ENCODE data around the gene APP.

The APP gene

DNA sequence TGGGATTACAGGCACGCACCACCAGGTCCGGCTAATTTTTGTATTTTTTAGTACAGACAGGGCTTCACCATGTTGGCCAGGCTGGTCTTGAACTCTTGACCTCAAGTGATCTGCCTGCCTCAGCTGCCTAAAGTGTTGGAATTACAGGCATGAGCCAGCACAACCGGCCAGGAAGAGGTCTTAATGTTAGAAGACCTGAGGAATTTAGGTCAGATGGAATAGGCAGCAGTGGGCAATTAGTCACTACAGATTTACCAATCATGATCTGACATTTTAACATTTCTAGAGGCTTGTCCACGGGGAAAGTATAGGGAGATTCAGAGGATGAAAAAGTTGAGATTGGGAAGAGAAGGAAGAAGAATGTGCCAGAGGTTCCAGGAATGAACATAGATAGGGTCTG is 8.9 kb upstream of the APP start:
- H3K9me3 ChIP-seq (ENCODE audit: insufficient read depth, low read length): no peaks in the 10 kb centered on the region
- no peak overlapping the region for H2AFZ ChIP-seq (ENCODE audit: low read depth, low read length, severe bottlenecking)
- no peaks in the 10 kb centered on the region for H3K27me3 ChIP-seq (ENCODE audit: low read length)
- H3F3A ChIP-seq (ENCODE audit: insufficient read depth): no peaks in the 10 kb centered on the region
- H4K20me1 ChIP-seq (ENCODE audit: low read depth, low read length): no peaks in the 10 kb centered on the region
- no peak overlapping the region for H3K27ac ChIP-seq (ENCODE audit: low read depth, low read length)
- H3K36me3 ChIP-seq (ENCODE audit: low read length): no peaks in the 10 kb centered on the region
- no peaks in the 10 kb centered on the region for H3K79me2 ChIP-seq (ENCODE audit: insufficient read depth, low read length)
- H3K4me3 ChIP-seq (ENCODE audit: insufficient read depth, low read length, poor library complexity, severe bottlenecking): no peak overlapping the region
- TF ChIP-seq, protein P1, sequence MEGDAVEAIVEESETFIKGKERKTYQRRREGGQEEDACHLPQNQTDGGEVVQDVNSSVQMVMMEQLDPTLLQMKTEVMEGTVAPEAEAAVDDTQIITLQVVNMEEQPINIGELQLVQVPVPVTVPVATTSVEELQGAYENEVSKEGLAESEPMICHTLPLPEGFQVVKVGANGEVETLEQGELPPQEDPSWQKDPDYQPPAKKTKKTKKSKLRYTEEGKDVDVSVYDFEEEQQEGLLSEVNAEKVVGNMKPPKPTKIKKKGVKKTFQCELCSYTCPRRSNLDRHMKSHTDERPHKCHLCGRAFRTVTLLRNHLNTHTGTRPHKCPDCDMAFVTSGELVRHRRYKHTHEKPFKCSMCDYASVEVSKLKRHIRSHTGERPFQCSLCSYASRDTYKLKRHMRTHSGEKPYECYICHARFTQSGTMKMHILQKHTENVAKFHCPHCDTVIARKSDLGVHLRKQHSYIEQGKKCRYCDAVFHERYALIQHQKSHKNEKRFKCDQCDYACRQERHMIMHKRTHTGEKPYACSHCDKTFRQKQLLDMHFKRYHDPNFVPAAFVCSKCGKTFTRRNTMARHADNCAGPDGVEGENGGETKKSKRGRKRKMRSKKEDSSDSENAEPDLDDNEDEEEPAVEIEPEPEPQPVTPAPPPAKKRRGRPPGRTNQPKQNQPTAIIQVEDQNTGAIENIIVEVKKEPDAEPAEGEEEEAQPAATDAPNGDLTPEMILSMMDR (IDR thresholded peaks at IDR 0.05; ENCODE audit: insufficient read depth, low read length, poor library complexity, severe bottlenecking): no peak
- TF ChIP-seq EZH2phosphoT487 (conservative IDR thresholded peaks at IDR 0.05; ENCODE audit: low read length): no peak
- no peak overlapping the region for H3K4me2 ChIP-seq (ENCODE audit: low read depth, low read length, poor library complexity, severe bottlenecking)
- H3K9ac ChIP-seq (ENCODE audit: low read length): no peak overlapping the region
- no peaks in the 10 kb centered on the region for H3K9me2 ChIP-seq (replicated peaks; ENCODE audit: insufficient read depth, low read length)

DNA sequence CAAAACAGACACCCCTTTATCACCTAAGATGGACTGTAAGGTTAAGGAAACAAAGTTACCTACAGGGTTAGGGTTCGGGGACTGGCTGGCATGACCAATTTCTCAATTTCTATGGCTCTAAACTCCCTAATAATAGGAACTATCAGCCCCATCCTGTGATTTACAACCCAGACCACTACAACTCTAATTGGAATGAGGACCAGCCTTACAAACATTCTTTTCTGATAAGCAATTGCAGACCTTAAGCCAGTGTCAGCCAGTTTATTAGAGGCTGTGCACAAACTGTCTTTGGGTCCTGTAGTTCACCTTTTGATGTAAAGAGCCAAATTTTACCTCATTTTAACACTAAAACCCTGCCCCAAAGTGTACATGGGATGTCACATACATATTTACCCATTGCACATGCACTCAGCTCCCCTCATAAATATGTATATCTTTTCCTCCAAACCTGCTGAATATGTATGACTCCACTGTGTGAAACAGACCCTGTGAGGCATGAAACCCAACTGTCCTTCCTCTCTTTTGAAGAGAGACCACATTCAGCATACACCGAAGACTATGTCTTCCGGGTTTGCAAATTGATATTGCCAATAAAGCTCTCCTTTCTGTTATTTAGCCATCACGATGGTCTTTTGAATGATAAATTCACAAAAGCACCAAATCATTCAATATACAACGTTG is 7.3 kb upstream of the APP start:
- no peaks in the 10 kb centered on the region for H4K20me1 ChIP-seq (ENCODE audit: low read depth, low read length)
- no peaks in the 10 kb centered on the region for H3K9me3 ChIP-seq (ENCODE audit: insufficient read depth, low read length)
- H2AFZ ChIP-seq (ENCODE audit: low read depth, low read length, severe bottlenecking): no peak overlapping the region
- no peak overlapping the region for H3K4me2 ChIP-seq (ENCODE audit: low read depth, low read length, poor library complexity, severe bottlenecking)
- no peak overlapping the region for H3K27ac ChIP-seq (ENCODE audit: low read depth, low read length)
- H3K4me3 ChIP-seq (ENCODE audit: insufficient read depth, low read length, poor library complexity, severe bottlenecking): no peak overlapping the region
- H3K9ac ChIP-seq (ENCODE audit: low read length): no peak overlapping the region
- H3K9me2 ChIP-seq (replicated peaks; ENCODE audit: insufficient read depth, low read length): no peaks in the 10 kb centered on the region
- H3K27me3 ChIP-seq (ENCODE audit: low read length): no peaks in the 10 kb centered on the region
- no peaks in the 10 kb centered on the region for H3K79me2 ChIP-seq (ENCODE audit: insufficient read depth, low read length)
- H3K36me3 ChIP-seq (ENCODE audit: low read length): no peaks in the 10 kb centered on the region
- H3F3A ChIP-seq (ENCODE audit: insufficient read depth): no peaks in the 10 kb centered on the region
- TF ChIP-seq, protein P1 (IDR thresholded peaks at IDR 0.05; ENCODE audit: insufficient read depth, low read length, poor library complexity, severe bottlenecking): no peak
- TF ChIP-seq EZH2phosphoT487 (conservative IDR thresholded peaks at IDR 0.05; ENCODE audit: low read length): no peak

DNA sequence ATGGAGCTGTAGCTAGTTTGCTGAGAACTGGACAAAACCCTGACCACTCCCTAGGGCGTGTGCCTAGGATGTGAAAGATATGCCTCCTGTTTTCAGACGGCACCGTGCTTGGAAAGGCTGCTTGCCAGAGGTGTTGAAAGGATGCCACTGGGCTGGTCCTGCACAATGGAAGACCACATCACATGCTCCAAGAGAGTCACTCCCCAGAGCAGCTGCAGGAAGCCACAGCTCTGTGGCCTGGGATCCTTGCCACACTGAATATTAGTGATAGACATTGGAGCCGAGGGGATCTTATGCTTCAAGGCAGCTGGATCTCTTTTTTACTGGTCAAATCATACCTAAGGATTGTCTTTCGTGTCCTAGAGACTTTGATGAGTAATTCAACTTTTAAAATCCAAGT is 6.6 kb upstream of the APP start:
- Histone ChIP-seq H3K9ac (ENCODE audit: low read length) (no peak overlapping the region), H3K9me3 (ENCODE audit: insufficient read depth, low read length) (no peaks in the 10 kb centered on the region), H3K4me2 (ENCODE audit: low read depth, low read length, poor library complexity, severe bottlenecking) (no peak overlapping the region), H3F3A (ENCODE audit: insufficient read depth) (no peaks in the 10 kb centered on the region), H3K4me3 (ENCODE audit: insufficient read depth, low read length, poor library complexity, severe bottlenecking) (no peak overlapping the region), H3K79me2 (ENCODE audit: insufficient read depth, low read length) (no peaks in the 10 kb centered on the region), H2AFZ (ENCODE audit: low read depth, low read length, severe bottlenecking) (no peak overlapping the region), H4K20me1 (ENCODE audit: low read depth, low read length) (no peaks in the 10 kb centered on the region), H3K9me2 (replicated peaks; ENCODE audit: insufficient read depth, low read length) (no peaks in the 10 kb centered on the region), H3K27me3 (ENCODE audit: low read length) (no peaks in the 10 kb centered on the region), H3K36me3 (ENCODE audit: low read length) (no peaks in the 10 kb centered on the region), H3K27ac (ENCODE audit: low read depth, low read length) (no peak overlapping the region)
- TF ChIP-seq, protein P1 (IDR thresholded peaks at IDR 0.05; ENCODE audit: insufficient read depth, low read length, poor library complexity, severe bottlenecking): no peak
- TF ChIP-seq EZH2phosphoT487 (conservative IDR thresholded peaks at IDR 0.05; ENCODE audit: low read length): no peak
